ENCODE data around the gene SDHC.

DNA sequence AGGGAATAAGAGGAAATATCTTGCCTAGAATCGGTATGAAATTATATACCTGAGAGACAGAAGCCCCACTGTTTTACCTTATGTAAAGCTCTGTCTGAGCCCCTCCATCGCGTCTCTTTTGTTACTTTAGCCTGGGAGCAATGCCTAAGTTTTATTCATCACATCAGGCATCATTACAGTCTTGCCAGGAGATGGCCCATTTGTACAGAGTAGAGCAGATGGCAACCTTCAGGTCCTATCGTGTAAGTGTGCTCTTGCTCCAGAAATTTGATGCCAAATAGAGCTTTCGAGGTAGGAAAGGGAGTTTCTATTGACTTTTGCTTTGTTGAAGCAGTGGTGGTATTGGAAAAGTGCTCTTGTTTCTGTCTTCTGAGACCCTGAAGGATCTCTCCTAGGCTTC is 28.6 kb downstream of the SDHC start:
- TF ChIP-seq, protein P1, sequence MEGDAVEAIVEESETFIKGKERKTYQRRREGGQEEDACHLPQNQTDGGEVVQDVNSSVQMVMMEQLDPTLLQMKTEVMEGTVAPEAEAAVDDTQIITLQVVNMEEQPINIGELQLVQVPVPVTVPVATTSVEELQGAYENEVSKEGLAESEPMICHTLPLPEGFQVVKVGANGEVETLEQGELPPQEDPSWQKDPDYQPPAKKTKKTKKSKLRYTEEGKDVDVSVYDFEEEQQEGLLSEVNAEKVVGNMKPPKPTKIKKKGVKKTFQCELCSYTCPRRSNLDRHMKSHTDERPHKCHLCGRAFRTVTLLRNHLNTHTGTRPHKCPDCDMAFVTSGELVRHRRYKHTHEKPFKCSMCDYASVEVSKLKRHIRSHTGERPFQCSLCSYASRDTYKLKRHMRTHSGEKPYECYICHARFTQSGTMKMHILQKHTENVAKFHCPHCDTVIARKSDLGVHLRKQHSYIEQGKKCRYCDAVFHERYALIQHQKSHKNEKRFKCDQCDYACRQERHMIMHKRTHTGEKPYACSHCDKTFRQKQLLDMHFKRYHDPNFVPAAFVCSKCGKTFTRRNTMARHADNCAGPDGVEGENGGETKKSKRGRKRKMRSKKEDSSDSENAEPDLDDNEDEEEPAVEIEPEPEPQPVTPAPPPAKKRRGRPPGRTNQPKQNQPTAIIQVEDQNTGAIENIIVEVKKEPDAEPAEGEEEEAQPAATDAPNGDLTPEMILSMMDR (IDR thresholded peaks at IDR 0.05) = no peak
- no peak for TF ChIP-seq EZH2 (IDR thresholded peaks at IDR 0.05; ENCODE audit: borderline replicate concordance, insufficient read depth, low read depth, low read length, poor library complexity, severe bottlenecking)

Measured in B cell (primary cell).